B cell (primary cell): ENCODE data around the gene HTRA1. TPM values are rescaled to one million over a fixed set of nuclear protein-coding genes. Genes with fewer than 3 reads are reported as not detected.

Experiments used
- ATAC-seq: fragments of 200-7000 bp; cut with Tn5 transposase; one replicate; pipeline ENCODE4 v1.10.0; 2021; ENCODE audit warnings: low read depth, mild to moderate bottlenecking, moderate number of reproducible peaks, moderate library complexity
- CTCF ChIA-PET: fragments of 350-600 bp; sonication (Branson Sonifier 250); formaldehyde crosslinking; loops from one replicate; lab custom pipeline; 2021; ENCODE audit warnings: antibody characterized with exemption, inconsistent platforms; lab: Charles Lee
- POLR2A ChIA-PET: fragments of 350-600 bp; sonication (Branson Sonifier 250); formaldehyde crosslinking; loops from one replicate; lab custom pipeline; 2021; ENCODE audit warnings: antibody characterized with exemption; lab: Charles Lee
- DNase-seq: peaks from one replicate; pipeline ENCODE4 v3.0.0; 2013
- H2AFZ ChIP-seq: 2 replicates; pipeline ENCODE4 v1.6.1; 2012; ENCODE audit warnings: mild to moderate bottlenecking, low read depth, low read length; ENCODE audit not compliant: insufficient read depth, poor library complexity, severe bottlenecking
- H3K27ac ChIP-seq, 2 donors: 1 replicate in 1 of 2; 2 replicates in 1 of 2; pipeline ENCODE4 v1.5.1; 2012 to 2013; ENCODE audit warnings: low read length in 2 of 2, mild to moderate bottlenecking in 2 of 2, moderate library complexity in 1 of 2
- H3K27me3 ChIP-seq, 4 experiments: fragments of 200-600 bp in 1 of 4; sonication (generic) in 1 of 4; replicated peaks in 1 of 4; 1 replicate in 2 of 4; 2 replicates in 2 of 4; pipeline versions ENCODE4 v1.6.1 to v1.7.0; 2013 to 2016; ENCODE audit warnings: low read length in 3 of 4, mild to moderate bottlenecking in 2 of 4, mixed read lengths in 1 of 4, moderate library complexity in 1 of 4; ENCODE audit not compliant: insufficient read depth in 4 of 4, control insufficient read depth in 3 of 4; ENCODE audit errors: control extremely low read depth in 1 of 4
- H3K36me3 ChIP-seq, 2 experiments: replicated peaks in 1 of 2; 1 replicate in 1 of 2; 2 replicates in 1 of 2; pipeline versions ENCODE4 v1.6.1 to v1.7.1; 2013; ENCODE audit warnings: low read length in 1 of 2; ENCODE audit not compliant: insufficient read depth in 2 of 2, control insufficient read depth in 1 of 2; ENCODE audit errors: control extremely low read depth in 1 of 2, extremely low read depth in 1 of 2
- H3K4me1 ChIP-seq, 2 donors: fragments of 200-600 bp in 1 of 2; sonication (generic) in 1 of 2; 1 replicate in 1 of 2; 2 replicates in 1 of 2; pipeline versions ENCODE4 v1.5.1 to v1.6.1; 2013 to 2017; ENCODE audit warnings: low read length in 2 of 2; ENCODE audit not compliant: control insufficient read depth in 2 of 2, insufficient read depth in 2 of 2
- H3K4me2 ChIP-seq: replicated peaks from 2 replicates; pipeline ENCODE3; 2012; ENCODE audit warnings: mild to moderate bottlenecking, low read depth, low read length; ENCODE audit not compliant: poor library complexity, severe bottlenecking
- H3K4me3 ChIP-seq, 5 experiments: fragments of 200-600 bp in 1 of 5; sonication (generic) in 1 of 5; 1 replicate in 3 of 5; 2 replicates in 2 of 5; pipeline versions ENCODE4 v1.5.1 to v1.7.0; 2011 to 2016; ENCODE audit warnings: low read length in 4 of 5, mild to moderate bottlenecking in 4 of 5, low read depth in 2 of 5, control low read depth in 1 of 5, moderate library complexity in 1 of 5; ENCODE audit not compliant: insufficient read depth in 1 of 5; ENCODE audit errors: control extremely low read depth in 1 of 5, extremely low read depth in 1 of 5
- H3K79me2 ChIP-seq: fragments of 200-600 bp; sonication (generic); one replicate; pipeline ENCODE4 v1.6.0; 2016; ENCODE audit warnings: low read length; ENCODE audit not compliant: control insufficient read depth, insufficient read depth
- H3K9ac ChIP-seq: fragments of 200-600 bp; sonication (generic); 2 replicates; pipeline ENCODE4 v1.6.1; 2017; ENCODE audit warnings: mild to moderate bottlenecking, low read length, moderate library complexity
- H3K9me3 ChIP-seq, 3 donors: one replicate each; pipeline versions ENCODE4 v1.6.1 to v1.7.1; 2013; ENCODE audit warnings: low read length in 2 of 3; ENCODE audit not compliant: control insufficient read depth in 2 of 3, insufficient read depth in 1 of 3; ENCODE audit errors: control extremely low read depth in 1 of 3
- H4K20me1 ChIP-seq: 2 replicates; pipeline ENCODE4 v1.6.0; 2012; ENCODE audit warnings: mild to moderate bottlenecking, low read length; ENCODE audit not compliant: insufficient read depth, control insufficient read depth, poor library complexity, severe bottlenecking
- H3K27ac Mint-ChIP-seq: one replicate; pipeline ENCODE4 v1.8.0; 2021; ENCODE audit warnings: mixed read lengths
- H3K27me3 Mint-ChIP-seq: one replicate; pipeline ENCODE4 v1.8.0; 2021; ENCODE audit warnings: mixed read lengths
- H3K4me1 Mint-ChIP-seq: one replicate; pipeline ENCODE4 v1.8.0; 2021; ENCODE audit warnings: mixed read lengths
- H3K4me3 Mint-ChIP-seq: one replicate; pipeline ENCODE4 v1.8.0; 2021; ENCODE audit warnings: mixed read lengths
- H3K9me3 Mint-ChIP-seq: one replicate; pipeline ENCODE4 v1.8.0; 2022; ENCODE audit warnings: mixed read lengths; ENCODE audit not compliant: insufficient read depth
- CTCF ChIP-seq: fragments of 200-600 bp; IDR thresholded peaks from one replicate; pipeline ENCODE4 v1.8.0; 2022; ENCODE audit warnings: antibody characterized with exemption, mild to moderate bottlenecking
- EZH2 ChIP-seq: IDR thresholded peaks from 2 replicates; pipeline ENCODE4 v1.6.1; 2012; ENCODE audit warnings: borderline replicate concordance, low read depth, mild to moderate bottlenecking, moderate library complexity, low read length; ENCODE audit not compliant: insufficient read depth, poor library complexity, severe bottlenecking
- WGBS: methylation state at CpG from one replicate; pipeline ENCODE4 v1.1.5; 2013; ENCODE audit warnings: missing lambda C conversion rate; ENCODE audit not compliant: insufficient coverage; 5-methylcytosine and 5-hydroxymethylcytosine counted together
- intact Hi-C: fragments of 100-400 bp; cut with micrococcal nuclease; formaldehyde crosslinking; loops from one replicate; pipeline ENCODE4 v1.10.0; 2022
- polyA plus RNA-seq: library from polyadenylated mRNA; depleted of rRNA; stranded (reverse); fragments of >200 nt; gene quantifications from 2 replicates; pipeline ENCODE4 v1.2.3, GENCODE V29; 2012
- total RNA-seq, 2 donors: library from RNA; stranded (reverse); fragments of 120-200 nt in 1 of 2; gene quantifications; 1 replicate in 1 of 2; 2 replicates in 1 of 2; pipeline versions ENCODE4 v1.2.3 to v1.2.4, GENCODE V29; 2013 to 2022

HTRA1 gene
- total and polyA plus RNA-seq, 2 donors (not counting 1 experiment from before 2014, with no cell fraction given), result not detected

- CTCF ChIA-PET, result interaction anchor here (1.3 to 2.0 kb wide), 3 partner anchors 14 to 121 kb away, joined by 3 to 10 read pairs (median 7); no protein-coding TSS in a partner anchor
- no peak overlapping the region for H3K4me2 ChIP-seq
- peaks cover 0 to 4% of the 10 kb centered on the region in 2 experiments for H3K36me3 ChIP-seq
- no peaks in the 10 kb centered on the region for H3K9me3 Mint-ChIP-seq
- no peaks in the 10 kb centered on the region for H3K27me3 Mint-ChIP-seq
- POLR2A ChIA-PET, result no interaction called here
- H3K9me3 ChIP-seq, result peaks cover 0 to 4% (median 4%) of the 10 kb centered on the region in 3 donors
- DNase-seq (no peak), ATAC-seq (no peak)
- H3K27me3 ChIP-seq, result no peaks in the 10 kb centered on the region
- H3K9ac ChIP-seq, result no peak overlapping the region
- no peak for TF ChIP-seq EZH2
- no peak overlapping the region for H3K27ac Mint-ChIP-seq
- intact Hi-C loops, result loop anchor here (5.0 kb wide), 1 partner anchor 43 kb away; no protein-coding TSS in a partner anchor
- no peak overlapping the region for H3K4me3 Mint-ChIP-seq
- peaks cover 72% of the 10 kb centered on the region for H3K4me1 Mint-ChIP-seq
- H4K20me1 ChIP-seq, result no peaks in the 10 kb centered on the region
- peaks cover 34 to 73% of the 10 kb centered on the region in 2 donors for H3K4me1 ChIP-seq
- H3K4me3 ChIP-seq, result no peak overlapping the region
- H3K27ac ChIP-seq, result peak overlapping the region; percentile 7 to 42
- H3K79me2 ChIP-seq, result no peaks in the 10 kb centered on the region
- whole genome bisulfite sequencing, result 21% methylated on average over 2 of the region's 3 CpGs
- H2AFZ ChIP-seq, result no peak overlapping the region
Measured at GRCh38 chr10:122419876-122420623, 41.3 kb upstream of the HTRA1 start.

DNA sequence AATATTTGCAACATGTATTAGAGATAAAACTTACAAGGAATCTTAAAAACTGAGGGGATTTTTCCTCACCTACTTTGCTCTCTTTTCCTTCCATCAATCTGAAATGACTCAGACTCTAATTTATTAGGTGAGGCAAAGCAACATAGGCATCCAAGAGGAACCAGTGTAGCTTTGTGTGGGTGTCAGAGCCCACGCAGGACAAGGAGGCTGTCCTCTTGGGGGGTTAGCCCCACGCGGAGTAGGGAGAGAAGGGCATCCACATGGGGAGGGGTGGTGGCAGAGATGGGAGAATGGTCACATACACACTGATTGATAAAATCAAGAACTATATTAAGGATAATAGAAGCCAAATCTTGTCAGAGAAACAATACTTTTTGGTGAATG lies 40.7 kb upstream of the HTRA1 start:
- H3K9ac ChIP-seq, result no peak overlapping the region
- H3K27ac ChIP-seq, result peak overlapping the region; percentile 7 to 42
- H4K20me1 ChIP-seq, result no peaks in the 10 kb centered on the region
- Mint-ChIP-seq H3K9me3 (no peaks in the 10 kb centered on the region), H3K27ac (peak overlapping the region; percentile 22), H3K4me3 (no peak overlapping the region), H3K4me1 (peaks cover 69% of the 10 kb centered on the region), H3K27me3 (no peaks in the 10 kb centered on the region)
- ATAC-seq (no peak), DNase-seq (no peak)
- H3K4me2 ChIP-seq, result no peak overlapping the region
- intact Hi-C loops, result loop anchor here (5.0 kb wide), 1 partner anchor 43 kb away; no protein-coding TSS in a partner anchor
- H3K79me2 ChIP-seq, result no peaks in the 10 kb centered on the region
- 100% methylated on average over 1 of the region's 3 CpGs for WGBS
- H3K4me1 ChIP-seq, result peaks cover 39 to 77% of the 10 kb centered on the region in 2 donors
- peaks cover 0 to 4% (median 3%) of the 10 kb centered on the region in 3 donors for H3K9me3 ChIP-seq
- TF ChIP-seq EZH2 (no peak), CTCF (no peak)
- CTCF ChIA-PET, result no interaction called here
- no peak overlapping the region for H3K4me3 ChIP-seq
- no peak overlapping the region for H2AFZ ChIP-seq
- no peaks in the 10 kb centered on the region for H3K27me3 ChIP-seq
- POLR2A ChIA-PET, result no interaction called here
- H3K36me3 ChIP-seq, result peaks cover 0 to 4% of the 10 kb centered on the region in 2 experiments
